Heart right ventricle (tissue), 16 donors: ENCODE data around the gene DCTN1. TPM values are rescaled to one million over a fixed set of nuclear protein-coding genes. Genes with fewer than 3 reads are reported as not detected.

Experiments used
- ATAC-seq, 8 donors: fragments of 200-7000 bp; cut with Tn5 transposase; one replicate each; pipeline ENCODE4 v1.9.1; 2020; ENCODE audit warnings: mild to moderate bottlenecking in 8 of 8, moderate library complexity in 8 of 8, moderate number of reproducible peaks in 1 of 8
- DNase-seq, 2 donors: peaks; one replicate each; pipeline ENCODE4 v3.0.0-alpha.2; 2020
- H3K27ac ChIP-seq, 10 donors: fragments of 200-600 bp; sonication (generic) in 2 of 10; one replicate each; pipeline versions ENCODE4 v1.5.0 to v1.8.0; 2020 to 2022; ENCODE audit warnings: mild to moderate bottlenecking in 3 of 10
- H3K27me3 ChIP-seq, 7 donors: fragments of 200-600 bp; one replicate each; pipeline ENCODE4 v1.8.0; 2021 to 2022; ENCODE audit warnings: mild to moderate bottlenecking in 2 of 7
- H3K36me3 ChIP-seq, 9 donors: fragments of 200-600 bp; sonication (generic) in 1 of 9; one replicate each; pipeline versions ENCODE4 v1.5.0 to v1.8.0; 2020 to 2022; ENCODE audit warnings: mild to moderate bottlenecking in 2 of 9
- H3K4me1 ChIP-seq, 9 donors: fragments of 200-600 bp; sonication (generic) in 1 of 9; one replicate each; pipeline versions ENCODE4 v1.5.0 to v1.8.0; 2020 to 2022; ENCODE audit warnings: mild to moderate bottlenecking in 4 of 9
- H3K4me3 ChIP-seq, 10 donors: fragments of 200-600 bp; sonication (generic) in 2 of 10; one replicate each; pipeline versions ENCODE4 v1.5.0 to v1.8.0; 2020 to 2022; ENCODE audit warnings: mild to moderate bottlenecking in 7 of 10, moderate library complexity in 2 of 10
- H3K9me3 ChIP-seq, 11 donors: fragments of 200-600 bp in 10 of 11; sonication (generic) in 2 of 11; one replicate each; pipeline versions ENCODE4 v1.5.0 to v1.8.0; 2013 to 2022; ENCODE audit warnings: mild to moderate bottlenecking in 2 of 11, control low read depth in 1 of 11, moderate library complexity in 1 of 11
- CTCF ChIP-seq, 9 donors: fragments of 200-600 bp; sonication (generic) in 2 of 9; IDR thresholded peaks; one replicate each; pipeline versions ENCODE4 v1.5.0 to v1.8.0; 2021 to 2022; ENCODE audit warnings: antibody characterized with exemption in 9 of 9, mild to moderate bottlenecking in 5 of 9, moderate library complexity in 1 of 9
- WGBS, 2 donors: extraction: QIAGEN DNeasy Blood & Tissue Kit; methylation state at CpG; one replicate each; pipeline ENCODE4 v1.1.7; 2013; ENCODE audit warnings: inconsistent platforms in 1 of 2; 5-methylcytosine and 5-hydroxymethylcytosine counted together
- intact Hi-C, 10 donors: fragments of 100-400 bp; cut with DNase I; formaldehyde crosslinking; loops; one replicate each; pipeline versions ENCODE4 v1.11.1 to v1.14.2; 2022
- polyA plus RNA-seq, 2 donors: library from polyadenylated mRNA; stranded (reverse); fragments of 200-250 nt; gene quantifications; one replicate each; pipeline ENCODE4 v1.2.3, GENCODE V29; 2013
- total RNA-seq, 10 donors: library from RNA; stranded (reverse); fragmentation: NEBNext Ultra II Directional in 3 of 10; extraction: Animal tissue kit (Norgen Biotek cat#: 25700) in 3 of 10; gene quantifications; one replicate each; pipeline versions ENCODE4 v1.2.1 to v1.2.4, GENCODE V29; 2021 to 2023
- donor health status: Arrhythmogenic right ventricular cardiomyopathy.
- donor health status: ischemic (EF 13 %, LVEDD 7.1; RV severe dilation, severe dysfunction).
- donor health status: healthy with polysubstance abuse.
- donor health status: DM: no; HTN: yes; CAD: no.
- donor health status: DM: no; HTN: no; CAD: no.
- donor health status: ischemic (EF 25% LVEDD 6.9; RV normal size, moderate dysfunction).
- donor health status: ischemic (EF 25% LVEDD 5.7; RV mildly dilated, moderate dysfunction).
- donor health status: healthy.
- donor health status: DM: yes; HTN: yes; CAD: no.
- donor health status: Ischemic cardiomyopathy.
- donor health status: ischemic (EF 35%, LVEDD 5.7; RV mildly dilated, moderate dysfunction).
- donor health status: nonischemic (EF 11% LVEDD 7.7; RV severe dilation, severe dysfunction).
- donor health status: DM: yes; HTN: yes; CAD: no.
- donor health status: PGD.
- donor health status: ischemic (EF 29% LVEDD 5.4; RV normal size, mild dysfunction).
- donor health status: nonischemic (EF 23%, LVEDD 6.1; RV moderate dilation, normal function).

Gene DCTN1
- total and polyA plus RNA-seq, 12 donors, result 123 to 285 (median 183) TPM

- intact Hi-C loops, result no loop called here
- no peak for DNase-seq
- ATAC-seq, result no peak
- Histone ChIP-seq H3K27me3 (no peaks in the 10 kb centered on the region), H3K9me3 (no peaks in the 10 kb centered on the region), H3K36me3 (peaks cover 0 to 37% (median 0%) of the 10 kb centered on the region in 9 donors), H3K4me3 (no peak overlapping the region), H3K27ac (no peak overlapping the region), H3K4me1 (peaks cover 0 to 12% (median 0%) of the 10 kb centered on the region in 9 donors)
- WGBS, 2 donors, result 67 to 68% methylated on average over 2 of the region's 2 CpGs
- no peak for TF ChIP-seq CTCF (IDR thresholded peaks at IDR 0.05)
These were observed 51.5 kb downstream of the DCTN1 start for GRCh38 chr2:74328573-74328972.

- WGBS, 2 donors, result 76 to 85% methylated on average over 2 of the region's 2 CpGs
- ATAC-seq (no peak), DNase-seq (no peak)
- no peaks in the 10 kb centered on the region for H3K27me3 ChIP-seq
- H3K4me3 ChIP-seq, result no peak overlapping the region
- H3K36me3 ChIP-seq, result peaks cover 0 to 37% (median 0%) of the 10 kb centered on the region in 9 donors
- no peak for TF ChIP-seq CTCF (IDR thresholded peaks at IDR 0.05)
- intact Hi-C loops, result no loop called here
- H3K4me1 ChIP-seq, result peaks cover 0 to 12% (median 0%) of the 10 kb centered on the region in 9 donors
- no peaks in the 10 kb centered on the region for H3K9me3 ChIP-seq
- H3K27ac ChIP-seq, result no peak overlapping the region
These were observed 52.0 kb downstream of the DCTN1 start for GRCh38 chr2:74328074-74328473.

GRCh38 chr2:74327627-74328026, 52.5 kb downstream of the DCTN1 start:
- intact Hi-C loops, result no loop called here
- no peaks in the 10 kb centered on the region for H3K27me3 ChIP-seq
- no peak for TF ChIP-seq CTCF (IDR thresholded peaks at IDR 0.05)
- no peak for DNase-seq
- peaks cover 0 to 32% (median 0%) of the 10 kb centered on the region in 9 donors for H3K36me3 ChIP-seq
- no peak overlapping the region for H3K4me3 ChIP-seq
- no peak overlapping the region for H3K27ac ChIP-seq
- ATAC-seq, result no peak
- H3K9me3 ChIP-seq, result no peaks in the 10 kb centered on the region
- H3K4me1 ChIP-seq, result peaks cover 0 to 8% (median 0%) of the 10 kb centered on the region in 9 donors
- WGBS, 2 donors, result 83 to 94% methylated on average over 1 of the region's 1 CpG

- no peaks in the 10 kb centered on the region for H3K27me3 ChIP-seq
- peaks cover 0 to 28% (median 0%) of the 10 kb centered on the region in 9 donors for H3K36me3 ChIP-seq
- DNase-seq (no peak), ATAC-seq (no peak)
- intact Hi-C loops, result no loop called here
- H3K27ac ChIP-seq, result no peak overlapping the region
- H3K9me3 ChIP-seq, result no peaks in the 10 kb centered on the region
- peaks cover 0 to 6% (median 0%) of the 10 kb centered on the region in 9 donors for H3K4me1 ChIP-seq
- no peak for TF ChIP-seq CTCF (IDR thresholded peaks at IDR 0.05)
- no peak overlapping the region for H3K4me3 ChIP-seq
- WGBS, 2 donors, result 72 to 79% methylated on average over 5 of the region's 5 CpGs
These were observed 52.9 kb downstream of the DCTN1 start for GRCh38 chr2:74327199-74327598.
